GM19463 (cell line): Measurements from ENCODE around the gene APLF.
"Not testable (repeated sequence)": the region's sequence is repeated elsewhere in the genome, so short reads cannot be mapped to it uniquely, and the experiment has no call there.

Source experiments
- ATAC-seq: cut with Tn5 transposase; IDR thresholded peaks from one replicate; pipeline ENCODE4 v1.9.1; 2021; ENCODE audit warnings: mild to moderate bottlenecking, moderate library complexity; ENCODE audit not compliant: unreplicated experiment

Gene APLF

DNA sequence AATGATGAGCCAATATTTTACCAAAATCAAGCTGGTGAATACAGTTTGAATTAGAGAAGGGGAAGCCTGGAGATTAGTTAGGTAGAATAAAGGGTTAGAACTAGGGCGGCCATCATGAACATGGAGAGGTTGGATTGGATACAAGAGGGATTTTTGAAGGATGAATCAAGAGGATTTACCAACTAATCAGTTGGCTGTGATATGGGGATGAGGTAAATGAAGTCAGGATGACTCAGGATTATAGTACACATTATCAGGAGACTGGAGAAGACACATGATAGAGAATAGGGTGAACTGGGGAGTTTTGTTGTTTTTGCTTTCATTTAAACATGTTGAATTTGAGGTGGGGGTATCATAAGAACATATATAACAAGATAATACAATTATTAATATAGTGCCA lies 102.2 kb downstream of the APLF start:
- no peak for ATAC-seq

GRCh38 chr2:68570434-68570833 lies 103.0 kb downstream of the APLF start:
- ATAC-seq = not testable (repeated sequence)

DNA sequence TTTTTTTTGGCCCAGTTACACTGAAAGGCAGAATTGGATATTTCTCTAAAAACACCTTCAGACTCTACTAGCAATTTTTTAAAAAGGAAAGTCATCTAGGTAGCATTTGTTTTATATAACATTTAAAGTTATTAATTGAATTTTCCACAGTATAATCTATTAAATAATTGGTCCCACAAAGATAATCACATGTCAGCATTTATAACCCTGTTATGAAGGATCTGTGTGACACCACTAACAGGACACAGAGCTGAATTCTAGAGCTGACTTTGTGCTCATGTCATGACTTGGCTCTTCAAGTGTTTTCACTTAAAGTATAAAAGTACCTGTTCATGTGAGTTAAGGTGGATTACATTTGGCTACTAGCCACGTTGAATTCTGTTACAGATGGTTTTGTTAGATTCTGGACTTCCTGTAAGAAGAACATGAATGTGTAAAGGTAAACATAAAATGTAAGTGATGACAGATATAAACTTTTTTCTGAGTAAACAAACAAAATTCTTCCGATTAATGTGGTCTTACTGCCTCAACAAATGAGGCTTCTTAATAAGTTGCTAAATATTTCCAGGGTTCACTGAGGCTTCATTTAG lies 106.9 kb downstream of the APLF start:
- no peak for ATAC-seq

DNA sequence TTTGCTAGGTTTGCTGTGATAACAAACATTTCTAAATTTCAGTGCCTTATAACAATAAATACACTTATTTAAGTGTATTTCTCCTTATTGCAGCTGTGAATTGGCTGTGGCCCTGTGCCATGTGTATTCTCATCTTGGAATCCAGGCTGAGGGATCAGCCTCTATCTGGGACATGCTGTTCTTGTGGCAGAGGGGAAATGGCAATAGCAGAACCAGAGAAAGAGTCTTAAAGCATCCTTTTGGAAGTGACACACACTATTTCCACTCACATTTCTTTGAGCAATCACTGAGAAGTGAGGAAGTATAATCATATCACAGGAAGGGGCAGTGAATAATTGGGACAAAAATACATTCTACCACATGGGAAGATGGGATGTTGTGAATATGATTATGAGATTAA lies 109.8 kb downstream of the APLF start:
- no peak for ATAC-seq

GRCh38 chr2:68579689-68580088 lies 112.3 kb downstream of the APLF start:
- ATAC-seq = no peak

DNA sequence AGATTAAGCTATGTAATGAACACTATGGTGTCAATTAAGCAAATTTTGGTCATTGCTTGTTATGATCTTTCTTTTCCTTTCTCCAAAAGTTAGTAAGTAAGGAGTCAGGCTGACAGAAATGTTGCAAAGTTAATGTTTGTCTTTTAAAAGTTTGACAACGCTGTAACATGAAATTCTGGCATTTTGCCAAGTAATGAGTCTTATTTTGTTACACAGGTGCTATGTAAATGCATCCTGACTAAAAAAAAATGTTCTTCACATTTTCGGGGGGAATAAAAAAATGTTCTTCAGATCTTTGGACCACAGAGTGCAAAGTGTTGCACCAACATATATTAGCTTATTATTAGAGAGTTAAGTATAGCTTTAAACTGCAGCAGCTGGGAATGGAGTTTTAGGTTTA lies 121.2 kb downstream of the APLF start:
- no peak for ATAC-seq

DNA sequence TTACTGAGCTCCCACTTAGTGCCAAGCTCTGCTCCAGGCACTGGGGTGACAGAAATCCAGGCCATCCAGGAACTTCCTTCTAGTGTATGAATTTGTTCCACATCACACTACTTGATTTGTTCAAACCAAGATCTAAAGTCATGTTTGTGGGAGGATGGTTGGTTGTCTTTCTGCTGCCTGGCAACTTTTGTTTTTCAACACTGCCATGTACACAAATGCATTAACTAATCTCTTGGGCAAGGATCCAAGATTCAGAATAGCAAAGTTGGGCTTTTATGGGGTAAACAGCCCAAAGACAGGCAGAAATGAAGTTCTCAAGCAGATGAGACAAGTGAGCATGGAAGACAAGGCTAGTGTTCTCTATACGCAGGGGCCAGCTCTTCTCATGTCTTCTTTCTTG lies 122.6 kb downstream of the APLF start:
- ATAC-seq = no peak

GRCh38 chr2:68590702-68591101 lies 123.3 kb downstream of the APLF start:
- no peak for ATAC-seq

DNA sequence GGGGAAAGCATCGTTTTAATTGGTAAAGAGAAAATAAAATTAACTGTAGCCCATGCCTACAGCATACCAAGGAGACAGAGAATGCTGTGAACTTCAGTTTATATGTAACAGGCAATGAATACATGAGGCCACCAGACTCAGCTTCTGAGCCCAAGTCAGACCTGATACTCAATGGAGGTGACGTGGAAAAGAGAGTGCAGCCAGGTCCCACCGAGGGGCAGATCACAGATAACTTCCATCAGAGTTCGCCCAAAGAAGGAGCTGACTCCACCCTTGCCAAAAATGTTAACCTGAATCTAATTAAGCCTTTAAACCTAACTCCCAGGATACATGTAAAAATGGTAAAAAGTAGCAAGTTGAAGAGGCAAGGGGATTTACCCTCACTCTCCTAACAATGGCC lies 123.8 kb downstream of the APLF start:
- ATAC-seq = no peak

GRCh38 chr2:68594041-68594440 lies 126.7 kb downstream of the APLF start:
- ATAC-seq = no peak

DNA sequence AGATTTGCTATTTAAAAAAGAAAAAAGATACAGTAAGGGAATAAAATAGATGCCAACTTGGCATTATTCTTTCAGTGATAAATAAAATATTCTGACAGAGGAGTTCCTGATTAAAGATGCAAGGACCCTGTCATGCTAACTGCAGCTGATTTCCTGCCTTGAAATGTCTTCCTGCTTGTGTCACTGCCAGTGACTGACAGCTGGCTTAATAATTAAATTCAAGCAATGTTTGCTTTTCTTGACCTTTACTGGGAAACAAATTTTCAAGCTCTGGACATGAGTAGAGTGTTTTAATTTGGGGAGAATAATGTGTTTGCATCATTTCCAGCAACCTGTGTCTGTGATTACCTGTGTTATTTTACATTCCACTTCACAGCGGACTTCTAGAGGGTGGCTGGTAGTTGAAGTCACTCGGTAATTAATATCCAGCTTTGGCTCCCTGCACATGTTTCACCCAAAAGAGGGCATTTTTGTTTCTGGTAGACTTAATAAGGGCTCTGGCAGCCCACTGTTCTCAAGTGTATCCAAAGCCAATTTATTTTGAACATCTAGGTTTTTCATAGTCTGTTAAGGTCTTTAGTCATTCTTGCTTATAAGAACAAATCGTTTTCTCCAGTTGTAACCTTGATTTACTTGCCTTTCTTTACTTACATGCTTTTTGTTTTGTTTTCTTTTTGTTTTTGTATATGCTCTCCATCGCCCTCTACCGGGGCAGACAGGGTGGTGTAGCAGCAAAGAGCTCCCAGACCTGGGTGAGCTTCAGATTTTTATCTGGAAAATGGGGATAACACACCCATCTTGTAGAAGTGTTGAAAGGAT lies 127.5 kb downstream of the APLF start:
- peak; percentile 81 for ATAC-seq

- ATAC-seq = not testable (repeated sequence)
Observed at GRCh38 chr2:68595493-68595785, 128.1 kb downstream of the APLF start.

DNA sequence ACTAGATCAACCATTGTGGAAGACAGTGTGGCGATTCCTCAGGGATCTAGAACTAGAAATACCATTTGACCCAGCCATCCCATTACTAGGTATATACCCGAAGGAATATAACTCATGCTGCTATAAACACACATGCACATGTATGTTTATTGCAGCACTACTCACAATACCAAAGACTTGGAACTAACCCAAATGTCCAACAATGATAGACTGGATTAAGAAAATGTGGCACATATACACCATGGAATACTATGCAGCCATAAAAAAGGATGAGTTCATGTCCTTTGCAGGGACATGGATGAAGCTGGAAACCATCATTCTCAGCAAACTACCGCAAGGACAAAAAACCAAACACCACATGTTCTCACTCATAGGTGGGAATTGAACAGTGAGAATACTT lies 133.1 kb downstream of the APLF start:
- not testable (repeated sequence) for ATAC-seq

- ATAC-seq = no peak
Observed at GRCh38 chr2:68603059-68603458, 135.7 kb downstream of the APLF start.

- no peak for ATAC-seq
Observed at GRCh38 chr2:68604077-68604476, 136.7 kb downstream of the APLF start.

DNA sequence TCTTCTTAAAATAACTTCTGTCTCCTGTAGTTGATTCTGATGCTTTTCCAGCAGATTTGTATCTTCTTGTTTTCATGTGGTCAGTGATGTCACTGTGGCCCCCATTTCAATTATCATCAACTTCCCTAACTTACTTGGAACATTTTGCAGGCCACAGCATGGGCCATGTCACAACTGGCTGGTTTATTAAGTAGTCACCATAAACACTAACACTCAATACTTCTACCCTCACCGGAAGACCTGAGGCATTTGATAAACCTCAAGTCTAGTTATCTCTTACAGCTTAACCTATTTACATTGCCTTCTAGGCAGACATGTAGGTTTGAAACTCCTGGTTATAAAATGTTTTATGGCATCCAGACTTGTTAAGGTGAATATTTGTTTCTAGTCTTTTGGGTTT lies 138.6 kb downstream of the APLF start:
- no peak for ATAC-seq

DNA sequence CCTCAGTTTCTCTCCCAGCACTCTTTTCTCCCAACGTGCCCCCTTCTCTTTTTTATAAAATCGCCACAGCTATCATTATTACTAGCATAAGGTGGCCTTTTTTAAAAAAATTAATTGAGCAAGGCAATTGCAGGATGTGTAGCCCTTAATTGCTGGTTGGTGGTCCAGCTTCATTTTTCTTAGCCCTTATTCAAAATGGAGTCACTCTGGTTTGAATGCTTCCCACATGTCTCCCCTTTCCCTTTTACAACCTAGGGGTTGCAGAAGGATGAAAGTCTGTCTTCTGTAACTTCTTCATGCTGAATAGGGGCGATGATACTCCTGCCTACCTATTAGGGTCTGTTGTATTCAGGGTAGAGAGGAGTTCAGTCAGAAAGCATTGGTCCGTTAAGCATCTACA lies 139.4 kb downstream of the APLF start:
- ATAC-seq = no peak

GRCh38 chr2:68607837-68608236 lies 140.5 kb downstream of the APLF start:
- no peak for ATAC-seq

- ATAC-seq = no peak
Observed at GRCh38 chr2:68612765-68613519, 145.6 kb downstream of the APLF start.

DNA sequence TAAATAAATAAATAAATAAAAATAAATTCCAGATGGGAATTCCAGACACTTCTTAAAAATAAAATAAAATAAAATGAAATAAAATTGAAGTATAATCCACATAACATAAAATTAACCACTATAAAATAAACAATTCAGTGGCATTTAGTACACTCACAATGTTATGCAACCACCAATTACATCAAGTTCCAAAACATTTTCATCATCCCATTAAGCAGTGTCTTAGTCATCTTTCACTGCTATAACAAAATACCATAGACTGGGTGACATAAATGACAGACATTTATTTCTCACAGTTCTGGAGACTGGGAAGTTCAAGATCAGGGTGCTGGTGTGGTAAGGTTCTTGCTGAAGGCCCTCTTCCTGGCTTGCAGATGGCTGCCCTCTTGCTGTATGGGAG lies 153.4 kb downstream of the APLF start:
- no peak for ATAC-seq

DNA sequence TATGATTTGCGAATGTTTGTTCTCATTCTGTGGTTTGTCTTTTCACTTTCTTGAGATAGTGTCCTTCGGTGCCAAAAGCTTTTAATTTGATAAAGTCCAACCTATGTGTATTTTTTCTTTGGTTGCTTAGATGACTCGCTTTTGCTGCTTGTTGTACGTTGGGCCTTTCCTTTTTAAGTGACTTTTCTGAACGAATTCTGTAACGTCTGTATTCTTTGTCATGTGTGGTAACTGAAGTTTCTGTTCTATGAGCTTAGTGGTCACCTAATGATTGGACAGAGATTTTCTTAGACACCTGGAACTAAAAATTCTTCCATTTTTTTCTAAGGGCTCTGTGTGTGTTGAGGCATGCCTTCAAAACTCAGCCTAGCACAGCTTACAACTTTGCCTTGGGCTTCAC lies 156.4 kb downstream of the APLF start:
- ATAC-seq = no peak

GRCh38 chr2:68627615-68628014 lies 160.2 kb downstream of the APLF start:
- ATAC-seq = no peak
